Mesothelial cell of epicardium (in vitro differentiated cells): ENCODE measurements around the gene AMH. TPM values are rescaled to one million over a fixed set of nuclear protein-coding genes. Genes with fewer than 3 reads are reported as not detected.

Source experiments
- DNase-seq, 2 experiments: peaks; one replicate each; pipeline ENCODE4 v3.0.0; 2021; ENCODE audit warnings: low spot score in 2 of 2; ENCODE audit not compliant: unreplicated experiment in 2 of 2
- H3K27ac Mint-ChIP-seq: 2 replicates; pipeline ENCODE4 v1.8.0; 2021; ENCODE audit warnings: mixed read lengths
- H3K27me3 Mint-ChIP-seq: 2 replicates; pipeline ENCODE4 v1.8.0; 2021; ENCODE audit warnings: low read depth, mixed read lengths
- H3K36me3 Mint-ChIP-seq: 2 replicates; pipeline ENCODE4 v1.8.0; 2021; ENCODE audit warnings: mixed read lengths
- H3K4me1 Mint-ChIP-seq: 2 replicates; pipeline ENCODE4 v1.8.0; 2021; ENCODE audit warnings: mixed read lengths
- H3K4me3 Mint-ChIP-seq: 2 replicates; pipeline ENCODE4 v1.8.0; 2021; ENCODE audit warnings: mild to moderate bottlenecking, moderate library complexity, mixed read lengths
- H3K9me3 Mint-ChIP-seq: 2 replicates; pipeline ENCODE4 v1.8.0; 2021; ENCODE audit warnings: mixed read lengths
- CTCF ChIP-seq: fragments of 200-600 bp; sonication (generic); IDR thresholded peaks from one replicate; pipeline ENCODE4 v1.5.0; 2021; ENCODE audit warnings: antibody characterized with exemption; ENCODE audit not compliant: unreplicated experiment
- total RNA-seq: library from RNA; stranded (reverse); gene quantifications from 3 replicates; pipeline ENCODE4 v1.2.1, GENCODE V29; 2021

Gene AMH
- total RNA-seq, 1 donor from 2014 or later = 50.1 TPM

- H3K27ac Mint-ChIP-seq = no peak overlapping the region
- no peak overlapping the region for H3K4me3 Mint-ChIP-seq
- H3K36me3 Mint-ChIP-seq = peaks cover 23% of the 10 kb centered on the region
- no peaks in the 10 kb centered on the region for H3K27me3 Mint-ChIP-seq
- no peaks in the 10 kb centered on the region for H3K9me3 Mint-ChIP-seq
- no peaks in the 10 kb centered on the region for H3K4me1 Mint-ChIP-seq
- no peak for TF ChIP-seq CTCF
- no peak for DNase-seq
Observed at GRCh38 chr19:2216361-2217225, 32.5 kb upstream of the AMH start.

GRCh38 chr19:2217591-2217990 lies 31.5 kb upstream of the AMH start:
- H3K4me3 Mint-ChIP-seq = no peak overlapping the region
- peaks cover 18% of the 10 kb centered on the region for H3K36me3 Mint-ChIP-seq
- no peaks in the 10 kb centered on the region for H3K4me1 Mint-ChIP-seq
- no peak for DNase-seq
- TF ChIP-seq CTCF = no peak
- no peaks in the 10 kb centered on the region for H3K27me3 Mint-ChIP-seq
- no peak overlapping the region for H3K27ac Mint-ChIP-seq
- H3K9me3 Mint-ChIP-seq = no peaks in the 10 kb centered on the region

- H3K9me3 Mint-ChIP-seq = no peaks in the 10 kb centered on the region
- peaks cover 19% of the 10 kb centered on the region for H3K36me3 Mint-ChIP-seq
- no peaks in the 10 kb centered on the region for H3K27me3 Mint-ChIP-seq
- H3K4me3 Mint-ChIP-seq = no peak overlapping the region
- H3K27ac Mint-ChIP-seq = no peak overlapping the region
- H3K4me1 Mint-ChIP-seq = no peaks in the 10 kb centered on the region
- no peak for DNase-seq
- no peak for TF ChIP-seq CTCF
Observed at GRCh38 chr19:2219726-2220125, 29.4 kb upstream of the AMH start.

GRCh38 chr19:2221250-2221831 lies 27.8 kb upstream of the AMH start:
- no peak for DNase-seq
- no peak for TF ChIP-seq CTCF
- H3K4me3 Mint-ChIP-seq = no peak overlapping the region
- H3K36me3 Mint-ChIP-seq = peaks cover 18% of the 10 kb centered on the region
- no peaks in the 10 kb centered on the region for H3K4me1 Mint-ChIP-seq
- H3K27ac Mint-ChIP-seq = no peak overlapping the region
- H3K9me3 Mint-ChIP-seq = no peaks in the 10 kb centered on the region
- no peaks in the 10 kb centered on the region for H3K27me3 Mint-ChIP-seq

- Mint-ChIP-seq H3K4me1 (no peaks in the 10 kb centered on the region), H3K9me3 (no peaks in the 10 kb centered on the region)
- DNase-seq = no peak
Observed at GRCh38 chr19:2221918-2222317, 27.2 kb upstream of the AMH start.

More at GRCh38 chr19:2221918-2222317, 27.2 kb upstream of the AMH start:
- Mint-ChIP-seq H3K27me3 (no peaks in the 10 kb centered on the region), H3K27ac (no peak overlapping the region), H3K36me3 (peaks cover 13% of the 10 kb centered on the region), H3K4me3 (no peak overlapping the region)
- no peak for TF ChIP-seq CTCF
